ENCODE data around the gene USPL1. TPM values are rescaled to one million over a fixed set of nuclear protein-coding genes. Genes with fewer than 3 reads are reported as not detected.

The USPL1 gene
- total RNA-seq, 4 donors from 2014 or later = 16.5 to 31.6 (median 22.1) TPM

GRCh38 chr13:30618930-30619279 is 1.2 kb downstream of the USPL1 start:
- H3K27ac ChIP-seq = peak overlapping the region in 3 of 4 donors; percentile 93 to 100 (median 100)

GRCh38 chr13:30619731-30620130 is 2.0 kb downstream of the USPL1 start:
- 58 to 60% methylated on average over 5 of the region's 5 CpGs for WGBS, 2 donors
- DNase-seq (ENCODE audit: low spot score in 2 of 2) = no peak
- TF ChIP-seq CTCF (IDR thresholded peaks at IDR 0.05) (no peak), EP300 (IDR thresholded peaks at IDR 0.05) (no peak), POLR2A (IDR thresholded peaks at IDR 0.05) (no peak)

More at GRCh38 chr13:30618930-30619279, 1.2 kb downstream of the USPL1 start:
- Histone ChIP-seq H3K27me3 (no peaks in the 10 kb centered on the region), H3K9me3 (no peaks in the 10 kb centered on the region), H3K36me3 (peaks cover 0 to 13% (median 0%) of the 10 kb centered on the region in 3 donors), H3K4me3 (peak overlapping the region; percentile 75 to 90 (median 84)), H3K4me1 (peaks cover 0 to 47% (median 15%) of the 10 kb centered on the region in 4 donors)
- 22% methylated on average over 3 of the region's 3 CpGs for WGBS, 2 donors
- DNase-seq (ENCODE audit: low spot score in 2 of 2) = no peak
- TF ChIP-seq CTCF (IDR thresholded peaks at IDR 0.05) (no peak), POLR2A (IDR thresholded peaks at IDR 0.05) (no peak), EP300 (IDR thresholded peaks at IDR 0.05) (no peak)

GRCh38 chr13:30620941-30621340 is 3.2 kb downstream of the USPL1 start:
- no peak overlapping the region for H3K4me3 ChIP-seq
- TF ChIP-seq CTCF (IDR thresholded peaks at IDR 0.05) = no peak
- TF ChIP-seq EP300 (IDR thresholded peaks at IDR 0.05) = no peak
- no peak for TF ChIP-seq POLR2A (IDR thresholded peaks at IDR 0.05)
- no peak for DNase-seq (ENCODE audit: low spot score in 2 of 2)
- 68 to 73% methylated on average over 3 of the region's 3 CpGs for WGBS, 2 donors
- peaks cover 0 to 44% (median 15%) of the 10 kb centered on the region in 4 donors for H3K4me1 ChIP-seq
- peaks cover 0 to 23% (median 0%) of the 10 kb centered on the region in 3 donors for H3K36me3 ChIP-seq
- H3K9me3 ChIP-seq = no peaks in the 10 kb centered on the region
- H3K27me3 ChIP-seq = no peaks in the 10 kb centered on the region
- no peak overlapping the region for H3K27ac ChIP-seq

More at GRCh38 chr13:30619731-30620130, 2.0 kb downstream of the USPL1 start:
- H3K4me1 ChIP-seq = peaks cover 0 to 51% (median 15%) of the 10 kb centered on the region in 4 donors
- no peaks in the 10 kb centered on the region for H3K27me3 ChIP-seq
- H3K36me3 ChIP-seq = peaks cover 0 to 21% (median 0%) of the 10 kb centered on the region in 3 donors
- no peaks in the 10 kb centered on the region for H3K9me3 ChIP-seq
- peak overlapping the region in 2 of 4 donors; percentile 28 to 100 for H3K27ac ChIP-seq
- H3K4me3 ChIP-seq = peak overlapping the region in 3 of 4 donors; percentile 75 to 90 (median 85)

GRCh38 chr13:30622551-30622950 is 4.8 kb downstream of the USPL1 start:
- H3K4me1 ChIP-seq = peaks cover 0 to 44% (median 15%) of the 10 kb centered on the region in 4 donors
- no peaks in the 10 kb centered on the region for H3K27me3 ChIP-seq
- WGBS, 2 donors = 89 to 93% methylated on average over 1 of the region's 1 CpG
- H3K9me3 ChIP-seq = no peaks in the 10 kb centered on the region
- no peak overlapping the region for H3K4me3 ChIP-seq
- TF ChIP-seq CTCF (IDR thresholded peaks at IDR 0.05) (no peak), POLR2A (IDR thresholded peaks at IDR 0.05) (no peak)
- DNase-seq (ENCODE audit: low spot score in 2 of 2) = no peak
- peaks cover 0 to 28% (median 0%) of the 10 kb centered on the region in 3 donors for H3K36me3 ChIP-seq
- H3K27ac ChIP-seq = no peak overlapping the region

- Histone ChIP-seq H3K4me3 (no peak overlapping the region), H3K4me1 (peaks cover 0 to 49% (median 15%) of the 10 kb centered on the region in 4 donors), H3K27me3 (no peaks in the 10 kb centered on the region), H3K27ac (no peak overlapping the region), H3K36me3 (peaks cover 0 to 34% (median 0%) of the 10 kb centered on the region in 3 donors), H3K9me3 (no peaks in the 10 kb centered on the region)
- TF ChIP-seq CTCF (IDR thresholded peaks at IDR 0.05) (no peak), POLR2A (IDR thresholded peaks at IDR 0.05) (no peak), EP300 (IDR thresholded peaks at IDR 0.05) (no peak)
- 86 to 92% methylated on average over 5 of the region's 5 CpGs for WGBS, 2 donors
- DNase-seq (ENCODE audit: low spot score in 2 of 2) = no peak
Measured at GRCh38 chr13:30623392-30623791, 5.7 kb downstream of the USPL1 start.

Data from tibial nerve (tissue), 4 donors.